ENCODE results near the gene GJA4.

GJA4 gene

GRCh38 chr1:34792868-34793727 is at the start of gene GJA4:
TSS of gene GJA4 (plus strand) at chr1:34792999. CDS start at chr1:34794214, 1,215 bp downstream.
- in situ Hi-C loops (cut with MboI; ENCODE audit: low sequenced_read_pairs) = no loop called here

DNA sequence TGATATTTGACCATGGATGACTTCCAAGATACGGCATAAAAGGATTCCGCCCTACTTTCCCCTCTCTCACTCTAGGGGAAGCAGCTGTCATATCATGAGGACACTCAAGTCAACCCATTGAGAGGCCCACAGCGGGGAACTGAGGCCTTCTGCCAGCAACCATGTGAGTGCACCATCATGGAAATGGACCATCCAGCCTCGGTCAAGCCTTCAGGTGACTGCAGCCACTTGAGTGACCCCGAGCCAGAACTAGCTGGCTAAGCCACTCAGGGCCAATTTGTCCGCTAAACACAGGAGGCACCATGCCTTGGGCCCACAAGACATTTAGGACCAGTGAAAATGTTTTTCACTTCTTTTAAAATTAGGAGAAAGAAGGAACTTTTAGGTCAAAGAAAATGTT is 49.0 kb upstream of the GJA4 start:
- in situ Hi-C loops (cut with MboI; ENCODE audit: low sequenced_read_pairs) = no loop called here

- in situ Hi-C loops (cut with MboI; ENCODE audit: low sequenced_read_pairs) = no loop called here
Measured at GRCh38 chr1:34744851-34745250, 47.9 kb upstream of the GJA4 start.

- in situ Hi-C loops (cut with MboI; ENCODE audit: low sequenced_read_pairs) = no loop called here
Measured at GRCh38 chr1:34745666-34746065, 47.1 kb upstream of the GJA4 start.

DNA sequence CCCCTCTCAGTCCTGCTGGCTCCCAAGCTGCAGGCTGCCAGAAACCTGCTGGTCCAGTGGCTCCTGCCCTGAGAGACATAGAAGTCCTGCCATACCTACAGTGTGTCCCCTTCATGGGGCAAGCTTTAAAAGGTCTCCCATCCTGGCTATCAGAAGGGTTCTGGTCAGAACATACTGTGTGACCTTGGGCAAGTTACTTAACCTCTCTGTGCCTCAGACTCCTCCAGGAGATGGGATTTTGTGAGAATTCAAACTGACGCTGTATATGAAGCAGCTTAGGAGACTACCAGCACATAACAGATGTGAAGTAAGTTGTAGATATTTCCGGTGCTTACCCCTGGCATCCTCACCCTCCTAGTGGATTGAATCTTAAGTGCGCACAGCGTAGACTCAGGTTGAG is 46.7 kb upstream of the GJA4 start:
- in situ Hi-C loops (cut with MboI; ENCODE audit: low sequenced_read_pairs) = no loop called here

DNA sequence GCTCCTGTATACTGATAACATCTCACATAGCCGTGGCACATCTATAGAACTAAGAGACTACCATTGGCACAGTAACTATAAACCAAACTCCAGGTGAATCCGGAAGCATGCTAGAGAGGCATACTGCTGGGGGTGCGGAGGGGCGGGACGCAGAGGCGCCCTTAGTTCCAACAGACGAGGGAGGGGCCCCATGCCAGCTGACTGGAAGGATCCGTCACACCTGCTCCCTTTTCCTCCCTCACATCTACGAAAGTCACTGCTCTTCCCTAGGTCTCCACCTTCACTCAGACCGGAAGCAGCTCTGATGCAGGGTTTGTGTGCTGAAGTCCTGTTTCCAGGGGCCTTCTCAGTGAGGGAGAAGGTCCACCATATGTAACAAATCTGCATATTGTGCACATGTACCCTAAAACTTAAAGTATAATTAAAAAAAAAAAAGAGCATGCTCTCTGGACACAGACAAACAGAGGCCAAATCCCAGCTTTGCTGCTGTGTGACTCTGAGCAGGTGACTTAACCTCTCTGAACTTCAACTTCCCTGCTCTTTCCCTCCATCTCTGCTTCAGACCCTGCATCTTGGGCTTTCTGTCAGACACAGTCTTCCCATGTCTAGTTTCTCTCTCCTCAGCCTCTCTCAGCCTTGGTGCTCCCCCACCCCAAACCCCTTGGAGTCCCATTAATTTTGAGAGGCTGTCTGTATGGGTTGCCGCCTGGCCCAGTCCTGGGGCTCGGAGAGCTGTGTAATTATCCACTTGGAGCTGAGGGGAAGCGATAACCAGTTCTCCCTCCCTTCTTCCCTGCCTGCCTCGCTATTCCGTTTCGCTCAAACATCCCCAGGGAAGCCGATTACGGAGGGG is 45.8 kb upstream of the GJA4 start:
- in situ Hi-C loops (cut with MboI; ENCODE audit: low sequenced_read_pairs) = no loop called here

DNA sequence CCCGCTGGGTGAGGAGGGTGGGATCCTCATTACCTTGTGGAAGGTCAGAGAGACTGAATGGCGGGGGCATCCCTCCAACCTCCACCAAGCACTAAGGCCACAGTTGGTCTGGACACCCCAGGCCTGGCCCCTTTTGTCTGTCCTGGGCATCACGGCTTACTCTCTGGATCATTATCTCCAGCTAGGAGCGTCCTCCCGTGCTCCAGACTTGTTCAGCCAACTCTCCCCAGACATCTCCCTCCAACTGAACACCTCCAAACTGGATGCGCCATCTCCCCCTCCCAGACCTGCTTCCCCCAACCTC is 45.2 kb upstream of the GJA4 start:
- in situ Hi-C loops (cut with MboI; ENCODE audit: low sequenced_read_pairs) = no loop called here

DNA sequence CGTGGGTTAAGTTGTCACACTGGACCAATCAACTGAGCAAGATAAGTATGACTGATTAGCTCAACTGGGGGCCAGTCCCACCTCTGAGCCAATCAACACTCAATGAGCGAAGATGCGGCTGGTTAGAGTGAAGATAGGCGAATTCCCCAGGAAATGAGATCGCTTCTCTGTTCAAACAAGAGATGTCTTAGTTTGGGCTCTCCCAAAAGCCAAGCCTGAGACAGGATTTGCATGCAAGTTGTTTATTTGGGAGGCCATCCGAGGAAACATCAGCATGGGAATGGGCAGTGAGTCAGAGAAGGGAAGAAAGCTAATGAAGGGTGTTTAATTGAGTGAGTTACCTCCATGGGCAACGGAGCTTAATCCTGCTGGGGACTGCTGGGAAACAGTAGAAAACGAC is 42.8 kb upstream of the GJA4 start:
- in situ Hi-C loops (cut with MboI; ENCODE audit: low sequenced_read_pairs) = no loop called here

GRCh38 chr1:34750610-34751009 is 42.2 kb upstream of the GJA4 start:
- in situ Hi-C loops (cut with MboI; ENCODE audit: low sequenced_read_pairs) = no loop called here

DNA sequence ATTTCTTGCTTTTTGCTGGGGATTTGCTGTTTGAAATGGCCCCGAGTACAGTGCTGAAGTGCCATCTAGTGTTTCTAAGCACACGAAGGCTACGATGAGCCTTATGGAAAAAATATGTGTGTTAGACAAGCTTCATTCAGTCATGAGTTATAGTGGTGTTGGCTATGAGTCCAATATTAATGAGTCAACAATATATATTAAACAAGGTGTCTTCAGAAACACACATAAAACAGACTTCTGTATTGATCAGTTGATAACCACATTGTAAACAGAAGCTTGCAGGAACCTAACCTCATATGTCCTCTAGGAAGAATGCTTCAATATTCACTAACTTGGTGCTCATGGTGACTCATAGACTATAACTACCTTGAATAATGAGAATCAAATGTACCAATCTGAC is 39.6 kb upstream of the GJA4 start:
- in situ Hi-C loops (cut with MboI; ENCODE audit: low sequenced_read_pairs) = no loop called here

DNA sequence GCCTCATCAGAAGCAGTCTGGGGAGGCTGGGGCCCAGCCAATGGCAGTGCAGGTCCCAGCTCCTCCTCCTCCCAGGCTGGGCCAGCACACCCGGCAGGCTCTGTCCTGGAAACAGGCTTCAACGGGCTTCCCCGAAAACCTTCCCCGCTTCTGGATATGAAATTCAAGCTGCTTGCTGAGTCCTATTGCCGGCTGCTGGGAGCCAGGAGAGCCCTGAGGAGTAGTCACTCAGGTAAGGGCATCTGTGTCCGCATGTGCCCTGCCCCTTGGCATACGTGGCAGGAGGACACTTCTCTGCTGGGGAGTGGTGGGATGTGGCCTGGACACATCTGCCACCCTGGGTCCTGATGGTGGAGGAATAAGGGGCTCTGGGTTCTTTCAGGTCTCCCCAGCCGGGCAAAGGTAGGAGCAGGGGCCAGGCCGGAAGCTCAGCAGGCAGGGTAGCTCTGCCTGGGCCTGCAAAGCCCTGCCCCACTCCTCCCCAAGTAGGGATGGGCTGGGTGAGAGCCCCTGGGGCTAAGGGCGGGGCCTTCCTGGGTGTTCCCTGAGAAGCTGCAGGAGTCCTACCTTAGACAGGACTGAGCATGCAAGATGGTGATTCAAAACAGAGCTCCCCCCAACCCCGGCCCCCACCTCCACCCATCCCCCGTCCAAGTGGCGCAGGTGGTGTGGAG is 37.7 kb upstream of the GJA4 start, which contains the start of gene GJB5:
Gene GJB5, plus strand, starts transcription at position 84 of the 674 bp plus-strand sequence. CDS start 2,284 bp downstream, outside the sequence.
- in situ Hi-C loops (cut with MboI; ENCODE audit: low sequenced_read_pairs) = no loop called here

- in situ Hi-C loops (cut with MboI; ENCODE audit: low sequenced_read_pairs) = no loop called here
Measured at GRCh38 chr1:34755961-34756360, 36.8 kb upstream of the GJA4 start.

DNA sequence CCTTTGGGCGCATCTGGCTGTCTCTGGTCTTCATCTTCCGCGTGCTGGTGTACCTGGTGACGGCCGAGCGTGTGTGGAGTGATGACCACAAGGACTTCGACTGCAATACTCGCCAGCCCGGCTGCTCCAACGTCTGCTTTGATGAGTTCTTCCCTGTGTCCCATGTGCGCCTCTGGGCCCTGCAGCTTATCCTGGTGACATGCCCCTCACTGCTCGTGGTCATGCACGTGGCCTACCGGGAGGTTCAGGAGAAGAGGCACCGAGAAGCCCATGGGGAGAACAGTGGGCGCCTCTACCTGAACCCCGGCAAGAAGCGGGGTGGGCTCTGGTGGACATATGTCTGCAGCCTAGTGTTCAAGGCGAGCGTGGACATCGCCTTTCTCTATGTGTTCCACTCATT is 35.4 kb upstream of the GJA4 start:
- in situ Hi-C loops (cut with MboI; ENCODE audit: low sequenced_read_pairs) = no loop called here

DNA sequence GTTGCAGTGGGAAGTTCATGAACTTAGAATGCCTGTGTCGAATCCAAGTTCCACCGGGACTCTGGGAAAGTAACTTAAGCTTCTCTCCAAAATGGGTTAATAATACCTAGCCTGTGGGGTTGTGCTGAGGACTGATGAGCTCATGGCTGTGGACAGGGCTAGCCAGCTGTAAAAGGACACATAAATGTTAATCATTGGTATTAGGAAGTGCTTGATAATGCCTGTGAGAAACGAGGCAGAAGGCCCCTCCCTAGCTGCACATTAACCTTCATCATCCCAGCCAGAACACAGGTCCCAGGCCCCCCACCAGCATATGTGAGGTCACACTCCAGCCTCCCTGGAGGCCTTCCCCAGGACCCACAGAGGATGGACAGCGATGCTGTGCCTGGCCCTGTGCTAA is 34.0 kb upstream of the GJA4 start:
- in situ Hi-C loops (cut with MboI; ENCODE audit: low sequenced_read_pairs) = no loop called here

- in situ Hi-C loops (cut with MboI; ENCODE audit: low sequenced_read_pairs) = no loop called here
Measured at GRCh38 chr1:34759503-34760357, 33.1 kb upstream of the GJA4 start, which contains the start of gene GJB4. TSS of gene GJB4 (plus strand) at chr1:34759740. CDS start at chr1:34761255, 1,515 bp downstream.

DNA sequence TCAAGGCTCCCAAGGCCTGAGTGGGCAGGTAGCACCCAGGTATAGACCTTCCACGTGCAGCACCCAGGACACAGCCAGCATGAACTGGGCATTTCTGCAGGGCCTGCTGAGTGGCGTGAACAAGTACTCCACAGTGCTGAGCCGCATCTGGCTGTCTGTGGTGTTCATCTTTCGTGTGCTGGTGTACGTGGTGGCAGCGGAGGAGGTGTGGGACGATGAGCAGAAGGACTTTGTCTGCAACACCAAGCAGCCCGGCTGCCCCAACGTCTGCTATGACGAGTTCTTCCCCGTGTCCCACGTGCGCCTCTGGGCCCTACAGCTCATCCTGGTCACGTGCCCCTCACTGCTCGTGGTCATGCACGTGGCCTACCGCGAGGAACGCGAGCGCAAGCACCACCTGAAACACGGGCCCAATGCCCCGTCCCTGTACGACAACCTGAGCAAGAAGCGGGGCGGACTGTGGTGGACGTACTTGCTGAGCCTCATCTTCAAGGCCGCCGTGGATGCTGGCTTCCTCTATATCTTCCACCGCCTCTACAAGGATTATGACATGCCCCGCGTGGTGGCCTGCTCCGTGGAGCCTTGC is 31.5 kb upstream of the GJA4 start:
- in situ Hi-C loops (cut with MboI; ENCODE audit: low sequenced_read_pairs) = no loop called here

- in situ Hi-C loops (cut with MboI; ENCODE audit: low sequenced_read_pairs) = no loop called here
Measured at GRCh38 chr1:34761776-34762307, 31.0 kb upstream of the GJA4 start.

DNA sequence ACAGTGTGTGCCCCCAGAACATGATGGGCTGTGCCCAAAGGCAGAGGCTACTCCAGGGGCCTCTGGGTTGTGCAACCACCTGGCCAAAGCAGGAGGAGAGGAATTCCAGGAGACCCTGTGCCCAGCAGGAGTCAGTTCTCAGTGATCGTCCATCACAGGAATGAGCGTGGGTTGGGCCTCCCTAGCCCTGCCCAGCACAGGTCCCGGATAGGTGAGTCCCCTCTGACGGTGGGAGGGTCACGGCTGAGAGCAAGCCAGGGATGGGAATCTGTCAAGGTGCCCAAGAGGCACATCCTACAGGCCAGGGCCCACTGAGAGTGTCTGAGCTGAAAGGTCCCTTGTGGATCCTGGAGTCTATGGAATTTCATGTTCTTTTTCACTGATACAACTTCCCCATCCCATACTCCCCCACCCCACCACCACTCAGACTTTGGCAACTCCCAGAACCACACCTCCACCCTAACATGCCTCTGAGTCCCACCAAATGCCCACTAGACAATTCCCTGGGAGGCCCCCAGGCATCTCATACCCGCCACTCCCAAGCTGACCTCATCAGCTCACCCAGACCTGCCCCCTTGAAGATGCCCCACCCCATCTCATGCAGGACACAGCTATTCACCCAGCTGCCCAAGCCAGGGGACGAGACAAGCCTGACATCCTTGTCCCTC is 30.2 kb upstream of the GJA4 start:
- in situ Hi-C loops (cut with MboI; ENCODE audit: low sequenced_read_pairs) = no loop called here

- in situ Hi-C loops (cut with MboI; ENCODE audit: low sequenced_read_pairs) = no loop called here
Measured at GRCh38 chr1:34763142-34763781, 29.5 kb upstream of the GJA4 start.

Data from HL-60/S4 (cell line).